BLaER1 (cell line): ENCODE measurements around the gene ITGAD.
"Not testable (repeated sequence)": the region's sequence is repeated elsewhere in the genome, so short reads cannot be mapped to it uniquely, and the experiment has no call there.

Experiments
- H3K27ac ChIP-seq: shearing (Covaris generic); formaldehyde crosslinking; 2 replicates; pipeline ENCODE4 v1.8.1; 2022
- H3K27me3 ChIP-seq: shearing (Covaris generic); formaldehyde crosslinking; 2 replicates; pipeline ENCODE4 v1.8.1; 2022
- H3K36me3 ChIP-seq: shearing (Covaris generic); formaldehyde crosslinking; 2 replicates; pipeline ENCODE4 v1.8.1; 2022
- H3K4me1 ChIP-seq: shearing (Covaris generic); formaldehyde crosslinking; 2 replicates; pipeline ENCODE4 v1.8.1; 2022
- H3K4me2 ChIP-seq: shearing (Covaris generic); formaldehyde crosslinking; 2 replicates; pipeline ENCODE4 v1.8.1; 2022
- H3K4me3 ChIP-seq: shearing (Covaris generic); formaldehyde crosslinking; 2 replicates; pipeline ENCODE4 v1.8.1; 2022
- H3K9ac ChIP-seq: shearing (Covaris generic); formaldehyde crosslinking; 2 replicates; pipeline ENCODE4 v1.8.1; 2022
- H3K9me3 ChIP-seq: shearing (Covaris generic); formaldehyde crosslinking; 2 replicates; pipeline ENCODE4 v1.8.1; 2022
- H4K20me1 ChIP-seq: shearing (Covaris generic); formaldehyde crosslinking; 2 replicates; pipeline ENCODE4 v1.8.1; 2022
- Cebpa-rat ChIP-seq: shearing (Covaris generic); IDR thresholded peaks from 2 replicates; pipeline ENCODE4 v1.8.1; 2022

ITGAD gene

GRCh38 chr16:31440516-31441184 lies 47.5 kb downstream of the ITGAD start:
- Histone ChIP-seq H3K4me2 (no peak overlapping the region), H4K20me1 (no peaks in the 10 kb centered on the region), H3K27ac (no peak overlapping the region), H3K9ac (no peak overlapping the region), H3K27me3 (no peaks in the 10 kb centered on the region), H3K36me3 (no peaks in the 10 kb centered on the region), H3K4me1 (peaks cover 16% of the 10 kb centered on the region), H3K9me3 (peaks cover 3% of the 10 kb centered on the region), H3K4me3 (no peak overlapping the region)
- TF ChIP-seq Cebpa-rat = no peak

GRCh38 chr16:31441956-31442355 lies 48.8 kb downstream of the ITGAD start:
- no peaks in the 10 kb centered on the region for H4K20me1 ChIP-seq

DNA sequence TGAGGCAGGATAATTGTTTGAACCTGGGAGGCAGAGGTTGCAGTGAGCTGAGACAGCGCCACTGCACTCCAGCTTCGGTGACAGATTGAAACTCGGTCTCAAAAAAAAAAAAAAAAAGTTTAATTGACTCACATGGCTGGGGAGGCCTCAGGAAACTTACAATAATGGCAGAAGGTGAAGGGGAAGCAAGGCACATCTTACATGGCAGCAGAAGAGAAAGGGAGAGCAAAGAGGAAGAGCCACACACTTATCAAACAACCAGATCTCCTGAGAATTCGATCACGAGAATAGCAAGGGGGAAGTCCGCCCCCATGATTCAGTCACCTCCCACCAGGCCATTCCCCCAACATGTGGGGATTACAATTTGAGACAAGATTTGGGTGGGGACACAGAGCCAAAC lies 52.8 kb downstream of the ITGAD start:
- H3K27me3 ChIP-seq, H3K4me2 ChIP-seq, H3K9ac ChIP-seq, H3K4me3 ChIP-seq, H3K4me1 ChIP-seq, H4K20me1 ChIP-seq, H3K27ac ChIP-seq, H3K36me3 ChIP-seq: not testable (repeated sequence)
- peaks cover 12% of the 10 kb centered on the region for H3K9me3 ChIP-seq

More at GRCh38 chr16:31441956-31442355, 48.8 kb downstream of the ITGAD start:
- H3K9ac ChIP-seq = 0 out of 2 replicates have a peak overlapping the region, but pooled peaks have one; percentile 80
- peak overlapping the region; percentile 73 for H3K4me2 ChIP-seq
- H3K27me3 ChIP-seq = no peaks in the 10 kb centered on the region
- H3K27ac ChIP-seq = 0 out of 2 replicates have a peak overlapping the region, but pooled peaks have one; percentile 76
- peaks cover 16% of the 10 kb centered on the region for H3K4me1 ChIP-seq
- no peak for TF ChIP-seq Cebpa-rat
- H3K36me3 ChIP-seq = no peaks in the 10 kb centered on the region
- peaks cover 12% of the 10 kb centered on the region for H3K9me3 ChIP-seq
- H3K4me3 ChIP-seq = peak overlapping the region; percentile 77

DNA sequence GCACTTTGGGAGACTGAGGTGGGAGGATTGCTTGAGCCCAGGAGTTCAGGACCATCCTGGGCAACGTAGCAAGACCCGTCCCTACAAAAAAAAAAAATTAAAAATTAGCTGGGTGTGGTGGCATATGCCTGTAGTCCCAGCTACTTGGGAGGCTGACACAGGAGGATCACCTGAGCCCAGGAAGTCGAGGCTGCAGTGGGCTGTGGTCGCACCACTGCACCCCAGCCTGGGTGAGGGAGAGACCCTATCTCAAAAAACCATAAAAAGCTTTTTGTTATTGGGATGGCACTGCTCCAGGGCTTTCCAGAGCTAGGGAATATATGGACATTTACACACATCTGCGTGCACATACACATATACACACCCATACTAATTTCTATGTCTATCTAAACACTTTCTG lies 58.1 kb downstream of the ITGAD start:
- Histone ChIP-seq H3K36me3 (0 out of 2 replicates have a peak, but pooled peaks cover 9% of the 10 kb centered on the region), H3K4me3 (no peak overlapping the region), H4K20me1 (peaks cover 56% of the 10 kb centered on the region), H3K4me2 (peak overlapping the region; percentile 49; the same call in 1 of the 2 replicates), H3K27ac (no peak overlapping the region), H3K4me1 (peaks cover 30% of the 10 kb centered on the region), H3K27me3 (no peaks in the 10 kb centered on the region), H3K9ac (no peak overlapping the region), H3K9me3 (peaks cover 4% of the 10 kb centered on the region)
- no peak for TF ChIP-seq Cebpa-rat

DNA sequence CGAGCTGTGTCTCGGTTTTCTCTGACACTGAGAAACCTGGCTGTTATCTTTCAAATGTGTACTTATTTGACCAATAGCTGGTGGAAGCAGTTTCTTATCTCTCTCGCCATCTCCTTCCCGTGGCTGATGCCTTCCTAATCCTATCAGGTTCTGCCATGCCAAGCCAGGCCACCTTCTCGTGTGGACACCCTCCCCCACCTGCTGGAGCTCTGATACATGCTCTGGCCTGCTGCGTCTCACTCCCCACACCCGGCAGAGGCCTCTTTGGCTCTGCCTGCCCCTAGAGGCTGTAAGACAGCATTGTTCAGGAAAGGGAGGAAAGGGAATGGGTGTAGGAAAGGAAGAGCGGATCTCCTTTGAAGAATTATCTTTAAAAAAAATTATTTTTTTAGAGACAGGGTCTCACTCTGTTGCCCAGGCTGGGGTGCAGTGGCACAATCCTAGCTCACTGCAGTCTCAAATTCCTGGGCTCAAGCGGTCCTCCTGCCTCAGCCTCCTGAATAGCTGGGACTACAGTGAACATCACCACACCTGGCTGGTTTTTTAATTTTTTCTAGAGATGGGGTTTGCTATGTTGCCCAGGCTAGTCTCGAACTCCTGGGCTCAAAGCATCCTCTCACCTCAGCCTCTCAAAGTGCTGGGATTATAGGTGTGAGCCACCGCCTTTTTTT lies 58.7 kb downstream of the ITGAD start:
- peaks cover 62% of the 10 kb centered on the region for H4K20me1 ChIP-seq
- H3K4me1 ChIP-seq = peaks cover 36% of the 10 kb centered on the region
- H3K4me3 ChIP-seq = no peak overlapping the region

DNA sequence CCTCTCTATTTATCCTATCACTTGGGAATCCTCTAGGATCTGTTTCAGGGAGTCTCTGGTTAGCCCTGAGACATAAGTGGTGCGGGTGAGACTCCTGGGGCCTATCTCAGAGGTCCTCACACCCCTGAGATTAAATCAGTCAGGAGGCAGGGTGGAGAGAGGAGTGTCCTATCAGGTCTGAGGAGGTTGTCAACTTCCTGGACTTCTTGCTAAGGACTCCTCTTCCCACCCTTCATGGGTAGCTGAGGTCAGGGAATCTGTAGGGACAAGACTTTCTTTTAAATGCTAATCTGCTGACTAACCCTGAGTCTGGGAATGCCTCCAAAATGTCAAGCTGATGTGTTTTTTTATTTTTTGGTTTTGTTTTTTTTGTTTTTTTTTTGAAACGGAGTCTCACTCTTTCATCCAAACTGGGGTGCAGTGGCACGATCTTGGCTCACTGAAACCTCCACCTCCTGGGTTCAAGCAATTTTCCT lies 59.5 kb downstream of the ITGAD start:
- H3K27ac ChIP-seq = no peak overlapping the region

More for the DNA sequence above, 58.7 kb downstream of the ITGAD start:
- H3K4me2 ChIP-seq = peak overlapping the region; percentile 49
- H3K9me3 ChIP-seq = no peaks in the 10 kb centered on the region
- TF ChIP-seq Cebpa-rat = no peak
- no peak overlapping the region for H3K9ac ChIP-seq
- peaks cover 13% of the 10 kb centered on the region; the same call in 1 of the 2 replicates for H3K36me3 ChIP-seq
- no peak overlapping the region for H3K27ac ChIP-seq
- H3K27me3 ChIP-seq = no peaks in the 10 kb centered on the region

DNA sequence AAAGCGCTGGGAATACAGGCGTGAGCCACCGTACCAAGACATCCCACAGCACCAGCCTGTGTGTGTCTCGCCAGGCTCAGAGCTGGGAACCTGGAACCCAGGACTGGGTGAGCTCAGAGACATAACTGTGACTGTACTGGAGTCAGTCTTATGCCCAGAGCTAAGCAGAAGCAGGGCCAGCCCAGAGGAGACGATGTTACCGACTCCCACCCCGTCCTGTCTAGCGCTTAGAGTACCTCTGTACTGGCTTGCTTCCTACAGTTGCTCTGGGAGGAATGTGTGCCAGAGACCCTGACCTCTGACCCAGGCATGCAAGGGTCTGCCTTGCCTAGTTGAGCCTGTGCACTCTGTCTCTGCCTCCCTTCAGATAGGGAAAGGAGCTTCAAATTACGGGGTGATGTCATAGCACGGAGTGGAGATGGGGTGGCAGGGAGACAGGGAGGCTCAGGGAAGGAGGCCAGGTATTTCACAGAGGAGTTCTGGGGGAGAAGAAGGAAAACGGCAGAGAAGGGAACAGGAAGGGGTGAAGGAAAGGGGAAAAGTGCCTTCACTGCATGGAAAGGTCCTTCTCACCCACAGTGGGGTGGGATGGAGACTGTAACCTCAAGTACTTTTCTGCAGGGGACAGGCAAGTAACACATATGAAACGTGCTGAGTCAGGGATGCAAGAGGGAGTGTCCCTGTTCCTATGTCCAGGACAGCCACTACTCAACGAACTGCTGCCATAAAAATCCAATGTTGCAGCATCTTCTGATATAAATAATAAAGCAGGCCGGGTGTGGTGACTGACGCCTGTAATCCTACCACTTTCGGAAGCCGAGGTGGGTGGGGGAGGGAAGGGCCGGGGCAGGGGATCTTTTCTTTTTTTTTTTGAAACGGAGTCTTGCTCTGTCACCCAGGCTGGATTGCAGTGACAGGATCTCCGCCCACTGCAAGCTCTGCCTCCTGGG lies 60.4 kb downstream of the ITGAD start:
- H3K27ac ChIP-seq = 0 out of 2 replicates have a peak overlapping the region, but pooled peaks have one; percentile 26
- H4K20me1 ChIP-seq = peaks cover 79% of the 10 kb centered on the region
- H3K4me2 ChIP-seq = no peak overlapping the region
- TF ChIP-seq Cebpa-rat = no peak
- H3K9ac ChIP-seq = no peak overlapping the region
- no peak overlapping the region for H3K4me3 ChIP-seq
- peaks cover 48% of the 10 kb centered on the region for H3K4me1 ChIP-seq
- no peaks in the 10 kb centered on the region for H3K27me3 ChIP-seq
- H3K36me3 ChIP-seq = peaks cover 13% of the 10 kb centered on the region; the same call in 1 of the 2 replicates
- H3K9me3 ChIP-seq = no peaks in the 10 kb centered on the region

More for the DNA sequence above, 59.5 kb downstream of the ITGAD start:
- Histone ChIP-seq H3K9me3 (no peaks in the 10 kb centered on the region), H3K27me3 (no peaks in the 10 kb centered on the region), H4K20me1 (peaks cover 71% of the 10 kb centered on the region), H3K9ac (no peak overlapping the region), H3K4me1 (peaks cover 44% of the 10 kb centered on the region), H3K4me2 (no peak overlapping the region), H3K36me3 (peaks cover 13% of the 10 kb centered on the region; the same call in 1 of the 2 replicates), H3K4me3 (no peak overlapping the region)
- TF ChIP-seq Cebpa-rat = no peak

DNA sequence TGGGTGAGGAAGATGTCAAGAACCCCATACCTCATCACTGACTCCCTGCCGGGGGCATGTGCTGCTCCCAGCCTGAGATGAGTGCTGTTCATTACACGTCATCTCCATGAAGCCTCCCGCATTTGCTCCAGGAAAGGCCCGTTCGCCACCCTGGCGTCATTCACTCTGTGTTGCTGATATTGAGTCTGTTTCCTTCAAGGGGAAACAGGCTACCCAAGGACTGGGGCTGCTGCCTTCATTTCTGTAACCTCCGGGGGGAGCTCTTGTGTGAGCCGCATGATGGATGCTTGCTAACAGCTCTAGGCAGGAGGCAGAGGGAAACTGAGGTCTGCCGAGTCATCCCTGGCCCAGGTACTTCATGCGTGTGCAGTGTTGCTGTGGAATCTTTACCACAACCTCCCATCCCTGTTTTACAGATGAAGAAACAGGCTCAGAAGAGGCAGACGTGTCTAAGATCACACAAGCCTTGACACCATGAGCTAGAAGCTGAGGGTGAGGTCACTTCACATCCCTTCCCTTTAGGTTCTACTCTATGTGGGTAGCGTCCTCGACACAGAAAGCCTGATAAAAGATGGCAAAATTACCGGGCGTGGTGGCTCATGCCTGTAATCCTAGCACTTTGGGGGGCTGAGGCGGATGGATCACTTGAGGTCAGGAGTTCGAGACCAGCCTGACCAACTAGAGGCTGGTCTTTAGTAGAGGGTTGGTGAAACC lies 62.6 kb downstream of the ITGAD start:
- TF ChIP-seq Cebpa-rat = no peak
- Histone ChIP-seq H3K27me3 (no peaks in the 10 kb centered on the region), H3K9me3 (no peaks in the 10 kb centered on the region), H3K4me3 (no peak overlapping the region), H4K20me1 (peaks cover 76% of the 10 kb centered on the region), H3K36me3 (peaks cover 13% of the 10 kb centered on the region; the same call in 1 of the 2 replicates), H3K27ac (no peak overlapping the region), H3K4me2 (peak overlapping the region; percentile 97), H3K4me1 (peaks cover 56% of the 10 kb centered on the region), H3K9ac (no peak overlapping the region)

DNA sequence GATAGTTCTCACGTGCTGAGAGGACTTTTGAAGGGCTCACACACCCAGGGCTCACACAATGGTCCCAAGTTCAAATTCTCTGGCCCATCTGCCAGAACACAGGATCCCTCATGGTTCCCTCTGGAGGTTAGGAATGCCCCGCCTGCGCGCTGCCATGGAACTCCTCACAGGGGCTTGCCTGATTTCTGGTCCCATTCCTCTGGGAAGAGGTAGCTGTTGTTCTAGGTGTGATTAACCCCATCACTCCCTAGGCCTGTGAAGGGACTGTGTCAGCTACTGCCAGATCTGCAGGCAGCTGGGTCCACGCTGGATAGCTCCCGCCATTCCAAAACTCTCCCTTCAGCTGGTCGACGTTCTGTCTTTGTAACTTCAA lies 63.8 kb downstream of the ITGAD start:
- no peak for TF ChIP-seq Cebpa-rat
- H3K4me1 ChIP-seq = peaks cover 62% of the 10 kb centered on the region
- H3K9ac ChIP-seq = peak overlapping the region; percentile 22; the same call in 1 of the 2 replicates
- peak overlapping the region; percentile 97 for H3K4me2 ChIP-seq
- H3K27me3 ChIP-seq = no peaks in the 10 kb centered on the region
- H3K36me3 ChIP-seq = peaks cover 19% of the 10 kb centered on the region
- peak overlapping the region; percentile 82 for H3K4me3 ChIP-seq
- peaks cover 64% of the 10 kb centered on the region for H4K20me1 ChIP-seq
- H3K9me3 ChIP-seq = no peaks in the 10 kb centered on the region
- no peak overlapping the region for H3K27ac ChIP-seq
